KBM-7 (cell line): ENCODE results near the gene HEXA.
"Not testable (repeated sequence)": the region's sequence is repeated elsewhere in the genome, so short reads cannot be mapped to it uniquely, and the experiment has no call there.

Experiments
- DNase-seq: peaks from one replicate; pipeline ENCODE4 v3.0.0-alpha.2; 2015
- in situ Hi-C: fragments of 300-500 bp; cut with MboI; formaldehyde crosslinking; loops from 2 replicates; pipeline ENCODE4 v1.14.3; 2020; ENCODE audit warnings: low sequenced_read_pairs, low pct_unique_long_range_greater_than_20kb, mixed read lengths

The HEXA gene

GRCh38 chr15:72379856-72380430 lies 4.1 kb upstream of the HEXA start:
- in situ Hi-C loops, result no loop called here
- no peak for DNase-seq

- DNase-seq, in situ Hi-C loops: not testable (repeated sequence)
These were observed 3.3 kb upstream of the HEXA start for GRCh38 chr15:72379106-72379505.

- no peak for DNase-seq
- in situ Hi-C loops, result no loop called here
These were observed 1.5 kb upstream of the HEXA start for GRCh38 chr15:72377331-72377730.

GRCh38 chr15:72375501-72375845 lies 341 bp downstream of the HEXA start:
- in situ Hi-C loops, result no loop called here
- no peak for DNase-seq

- no peak for DNase-seq
- in situ Hi-C loops, result no loop called here
These were observed 3.5 kb downstream of the HEXA start for GRCh38 chr15:72372361-72372760.

GRCh38 chr15:72369964-72370363 lies 5.8 kb downstream of the HEXA start:
- DNase-seq, result peak; percentile 75
- in situ Hi-C loops, result no loop called here

GRCh38 chr15:72368899-72369298 lies 6.9 kb downstream of the HEXA start:
- in situ Hi-C loops, result no loop called here

GRCh38 chr15:72368325-72368724 lies 7.5 kb downstream of the HEXA start:
- DNase-seq, result peak; percentile 82
- in situ Hi-C loops, result no loop called here

More at GRCh38 chr15:72368899-72369298, 6.9 kb downstream of the HEXA start:
- peak; percentile 78 for DNase-seq

GRCh38 chr15:72365844-72366243 lies 10.0 kb downstream of the HEXA start:
- in situ Hi-C loops, result no loop called here
- peak; percentile 99 for DNase-seq

- in situ Hi-C loops, result no loop called here
- DNase-seq, result no peak
These were observed 14.6 kb downstream of the HEXA start for GRCh38 chr15:72361176-72361575.

GRCh38 chr15:72358650-72359171 lies 17.1 kb downstream of the HEXA start:
- in situ Hi-C loops, result no loop called here
- peak; percentile 73 for DNase-seq

GRCh38 chr15:72358121-72358520 lies 17.7 kb downstream of the HEXA start:
- no peak for DNase-seq
- in situ Hi-C loops, result no loop called here

- no peak for DNase-seq
- in situ Hi-C loops, result no loop called here
These were observed 21.3 kb downstream of the HEXA start for GRCh38 chr15:72354496-72354895.

GRCh38 chr15:72353266-72353665 lies 22.5 kb downstream of the HEXA start:
- DNase-seq, result no peak
- in situ Hi-C loops, result no loop called here

- in situ Hi-C loops, result no loop called here
- no peak for DNase-seq
These were observed 30.0 kb downstream of the HEXA start for GRCh38 chr15:72345806-72346205.

GRCh38 chr15:72345280-72345679 lies 30.5 kb downstream of the HEXA start:
- DNase-seq, result no peak
- in situ Hi-C loops, result no loop called here

- in situ Hi-C loops, result no loop called here
These were observed 31.2 kb downstream of the HEXA start for GRCh38 chr15:72344602-72345001.

GRCh38 chr15:72342385-72342784 lies 33.4 kb downstream of the HEXA start:
- DNase-seq, result peak; percentile 86
- in situ Hi-C loops, result no loop called here

More at GRCh38 chr15:72344602-72345001, 31.2 kb downstream of the HEXA start:
- no peak for DNase-seq

- in situ Hi-C loops, result no loop called here
- DNase-seq, result no peak
These were observed 34.5 kb downstream of the HEXA start for GRCh38 chr15:72341361-72341760.

- in situ Hi-C loops, result no loop called here
- DNase-seq, result no peak
These were observed 35.4 kb downstream of the HEXA start for GRCh38 chr15:72340366-72340765.

- peak; percentile 46 for DNase-seq
- in situ Hi-C loops, result no loop called here
These were observed 36.0 kb downstream of the HEXA start for GRCh38 chr15:72339777-72340177.
